Subcutaneous abdominal adipose tissue (tissue), 5 donors: Measurements from ENCODE around the gene KCNT1.

Experiments
- H3K27ac ChIP-seq: one replicate; pipeline ENCODE4 v1.7.0; 2013; ENCODE audit warnings: low read depth, mild to moderate bottlenecking, inconsistent platforms, low read length, moderate library complexity
- H3K27me3 ChIP-seq, 5 donors: one replicate each; pipeline ENCODE4 v1.7.0; 2013; ENCODE audit warnings: low read length in 5 of 5, inconsistent platforms in 1 of 5; ENCODE audit not compliant: control insufficient read depth in 5 of 5, insufficient read depth in 4 of 5
- H3K36me3 ChIP-seq, 5 donors: one replicate each; pipeline ENCODE4 v1.7.0; 2013; ENCODE audit warnings: low read length in 5 of 5; ENCODE audit not compliant: control insufficient read depth in 5 of 5, insufficient read depth in 5 of 5
- H3K4me1 ChIP-seq, 5 donors: one replicate each; pipeline ENCODE4 v1.7.0; 2013; ENCODE audit warnings: low read length in 5 of 5, mild to moderate bottlenecking in 3 of 5, moderate library complexity in 1 of 5; ENCODE audit not compliant: control insufficient read depth in 5 of 5, insufficient read depth in 5 of 5
- H3K4me3 ChIP-seq, 5 donors: one replicate each; pipeline ENCODE4 v1.7.0; 2013; ENCODE audit warnings: low read length in 5 of 5, low read depth in 1 of 5
- H3K9ac ChIP-seq, 5 donors: one replicate each; pipeline ENCODE4 v1.7.0; 2013; ENCODE audit warnings: low read length in 5 of 5, mild to moderate bottlenecking in 4 of 5, moderate library complexity in 3 of 5
- H3K9me3 ChIP-seq, 5 donors: one replicate each; pipeline ENCODE4 v1.7.0; 2013; ENCODE audit warnings: low read length in 5 of 5; ENCODE audit not compliant: control insufficient read depth in 5 of 5
- donor health status: healthy.
- donor health status: healthy.
- donor health status: healthy.
- donor health status: healthy.
- donor health status: healthy.

KCNT1 gene

DNA sequence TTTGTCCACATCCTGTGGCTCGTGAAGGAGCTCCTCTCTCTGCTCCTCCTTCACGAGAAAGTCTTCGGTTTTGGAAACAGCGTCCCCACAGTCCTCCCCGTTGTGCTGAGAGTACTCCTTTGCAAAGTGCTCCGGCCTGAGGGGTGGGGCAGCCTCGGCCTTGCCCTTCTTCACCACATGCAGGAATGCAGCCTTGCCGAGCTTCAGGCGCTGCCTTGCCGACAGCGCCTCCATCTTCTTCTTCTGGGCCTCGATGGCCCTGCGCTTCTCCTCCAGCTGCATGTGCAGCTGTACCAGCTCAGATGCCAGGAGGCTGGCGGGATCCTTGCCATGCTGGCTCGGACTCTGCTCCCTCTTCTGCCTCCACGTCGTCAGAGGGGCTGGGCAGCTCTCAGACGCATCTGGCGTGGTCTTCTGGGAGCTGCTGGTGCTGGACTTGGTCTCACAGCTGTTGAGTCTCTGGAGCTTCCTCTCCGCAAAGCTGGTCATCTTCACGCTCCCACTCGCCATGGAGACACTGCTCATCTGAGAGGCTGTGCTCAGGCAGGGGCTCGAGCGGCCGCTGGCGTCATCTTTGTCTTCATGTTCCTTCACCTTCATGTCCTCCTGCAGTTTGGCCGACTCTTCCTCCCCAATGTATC, 119.9 kb downstream of the KCNT1 start:
- no peaks in the 10 kb centered on the region for H3K9me3 ChIP-seq
- no peak overlapping the region for H3K27ac ChIP-seq
- H3K9ac ChIP-seq = no peak overlapping the region
- no peak overlapping the region for H3K4me3 ChIP-seq
- H3K27me3 ChIP-seq = no peaks in the 10 kb centered on the region
- peaks cover 2 to 85% (median 74%) of the 10 kb centered on the region in 5 donors for H3K36me3 ChIP-seq
- no peaks in the 10 kb centered on the region for H3K4me1 ChIP-seq

GRCh38 chr9:135822374-135822755, 120.4 kb downstream of the KCNT1 start:
- Histone ChIP-seq H3K9me3 (no peaks in the 10 kb centered on the region), H3K9ac (no peak overlapping the region), H3K27ac (no peak overlapping the region), H3K27me3 (no peaks in the 10 kb centered on the region), H3K4me3 (no peak overlapping the region), H3K36me3 (peaks cover 3 to 81% (median 69%) of the 10 kb centered on the region in 5 donors), H3K4me1 (no peaks in the 10 kb centered on the region)

GRCh38 chr9:135823036-135823435, 121.1 kb downstream of the KCNT1 start:
- H3K9ac ChIP-seq = no peak overlapping the region
- peaks cover 3 to 80% (median 63%) of the 10 kb centered on the region in 5 donors for H3K36me3 ChIP-seq
- peaks cover 0 to 2% (median under 1%) of the 10 kb centered on the region in 5 donors for H3K9me3 ChIP-seq
- H3K4me3 ChIP-seq = no peak overlapping the region
- no peak overlapping the region for H3K27ac ChIP-seq
- H3K27me3 ChIP-seq = no peaks in the 10 kb centered on the region
- H3K4me1 ChIP-seq = no peaks in the 10 kb centered on the region

DNA sequence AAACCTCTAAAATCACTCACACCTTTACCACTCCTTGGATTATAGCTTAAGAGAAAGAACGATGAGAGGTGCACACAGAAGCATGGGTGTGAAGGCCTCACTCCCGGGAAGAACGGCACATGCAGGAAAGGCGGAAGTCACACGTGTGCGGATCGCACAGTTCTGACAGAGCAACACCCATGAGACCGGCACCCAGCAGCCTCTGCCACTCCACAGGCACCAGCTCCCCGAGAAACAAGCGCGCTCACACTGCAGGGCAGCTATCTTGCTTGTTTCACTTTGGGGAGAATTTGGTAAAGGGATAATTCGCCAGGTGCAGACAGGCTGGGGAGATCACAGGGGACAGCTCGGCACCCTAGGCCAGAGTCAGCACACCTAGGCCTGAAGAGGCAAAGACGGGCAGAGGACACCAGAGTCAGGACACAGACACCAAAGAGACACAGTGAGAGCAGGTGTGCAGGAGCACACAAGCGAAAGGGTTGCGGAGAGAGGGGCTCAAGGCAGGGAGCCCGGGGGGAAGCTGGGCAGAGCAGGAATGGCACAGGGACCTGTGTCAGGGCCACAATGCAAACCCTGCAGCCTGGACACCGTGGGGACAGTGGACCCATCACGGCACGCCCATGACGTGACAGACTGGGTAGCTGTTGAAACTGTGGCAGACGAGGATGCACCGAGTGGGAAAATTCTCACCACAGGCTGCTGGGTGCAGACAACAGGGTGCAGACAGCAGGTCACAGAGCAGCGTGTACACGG, 123.6 kb downstream of the KCNT1 start:
- Histone ChIP-seq H3K36me3 (peaks cover 3 to 61% (median 43%) of the 10 kb centered on the region in 5 donors), H3K27me3 (no peaks in the 10 kb centered on the region)

GRCh38 chr9:135826188-135826545, 124.2 kb downstream of the KCNT1 start:
- Histone ChIP-seq H3K9me3 (peaks cover 0 to 14% (median 6%) of the 10 kb centered on the region in 5 donors), H3K27me3 (no peaks in the 10 kb centered on the region), H3K4me3 (no peak overlapping the region), H3K36me3 (peaks cover 3 to 55% (median 37%) of the 10 kb centered on the region in 5 donors), H3K9ac (no peak overlapping the region), H3K27ac (no peak overlapping the region), H3K4me1 (no peaks in the 10 kb centered on the region)

More for the DNA sequence above, 123.6 kb downstream of the KCNT1 start:
- no peak overlapping the region for H3K4me3 ChIP-seq
- H3K9me3 ChIP-seq = peaks cover 0 to 14% (median 6%) of the 10 kb centered on the region in 5 donors
- H3K9ac ChIP-seq = no peak overlapping the region
- no peak overlapping the region for H3K27ac ChIP-seq
- no peaks in the 10 kb centered on the region for H3K4me1 ChIP-seq

DNA sequence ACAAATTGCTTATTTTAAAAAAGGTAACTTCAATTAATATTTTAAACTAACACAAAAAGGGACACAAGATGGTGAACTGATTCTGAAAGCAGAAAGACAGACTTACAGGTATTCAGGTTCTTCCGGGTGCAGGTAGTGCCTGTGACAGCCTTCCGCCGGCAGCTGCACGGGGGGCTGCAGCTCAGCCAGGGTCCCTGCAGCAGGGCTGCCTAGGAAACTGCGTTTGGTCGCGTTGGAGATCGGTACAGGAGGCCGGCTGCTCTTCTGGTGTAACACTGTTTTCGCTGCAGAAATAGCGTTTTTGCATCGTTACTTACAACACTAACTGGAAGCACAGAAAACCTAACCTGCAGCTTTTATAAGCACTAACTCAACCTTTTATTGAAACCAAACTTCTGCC, 125.3 kb downstream of the KCNT1 start:
- Histone ChIP-seq H3K27me3 (no peaks in the 10 kb centered on the region), H3K9me3 (peaks cover 0 to 14% (median 6%) of the 10 kb centered on the region in 5 donors), H3K4me1 (no peaks in the 10 kb centered on the region), H3K4me3 (no peak overlapping the region), H3K36me3 (peaks cover 3 to 44% (median 26%) of the 10 kb centered on the region in 5 donors), H3K9ac (no peak overlapping the region), H3K27ac (no peak overlapping the region)

- Histone ChIP-seq H3K36me3 (peaks cover 3 to 36% (median 19%) of the 10 kb centered on the region in 5 donors), H3K27ac (no peak overlapping the region), H3K4me3 (no peak overlapping the region), H3K9ac (no peak overlapping the region), H3K4me1 (no peaks in the 10 kb centered on the region), H3K27me3 (no peaks in the 10 kb centered on the region), H3K9me3 (peaks cover 0 to 14% (median 6%) of the 10 kb centered on the region in 5 donors)
Measured at GRCh38 chr9:135827866-135828580, 126.0 kb downstream of the KCNT1 start.

GRCh38 chr9:135828656-135829055, 126.7 kb downstream of the KCNT1 start:
- peaks cover 0 to 14% (median 6%) of the 10 kb centered on the region in 5 donors for H3K9me3 ChIP-seq
- peaks cover 3 to 30% (median 12%) of the 10 kb centered on the region in 5 donors for H3K36me3 ChIP-seq
- H3K4me1 ChIP-seq = no peaks in the 10 kb centered on the region
- H3K9ac ChIP-seq = no peak overlapping the region
- H3K27ac ChIP-seq = no peak overlapping the region
- no peak overlapping the region for H3K4me3 ChIP-seq
- no peaks in the 10 kb centered on the region for H3K27me3 ChIP-seq

DNA sequence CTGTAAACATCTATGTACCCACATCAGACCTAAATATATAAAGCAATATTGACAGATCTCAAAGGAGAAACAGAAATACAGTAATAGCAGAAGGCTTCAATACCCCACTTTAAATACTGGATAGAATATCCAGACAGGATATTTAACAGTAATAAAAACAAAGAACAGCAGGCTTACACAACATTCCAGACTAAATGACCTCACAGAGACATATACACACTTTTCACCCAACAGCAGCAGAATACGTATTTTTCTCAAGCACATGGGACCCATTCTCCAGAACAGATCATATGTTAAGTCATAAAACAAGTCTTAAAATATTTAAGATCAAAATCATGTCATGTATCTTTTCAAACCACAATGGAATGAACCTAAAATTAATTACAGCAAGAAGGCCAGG, 128.5 kb downstream of the KCNT1 start:
- peaks cover 3 to 28% (median 16%) of the 10 kb centered on the region in 5 donors for H3K36me3 ChIP-seq
- H3K27me3 ChIP-seq = no peaks in the 10 kb centered on the region
- no peak overlapping the region for H3K9ac ChIP-seq
- H3K9me3 ChIP-seq = peaks cover 0 to 14% (median 6%) of the 10 kb centered on the region in 5 donors
- no peaks in the 10 kb centered on the region for H3K4me1 ChIP-seq
- H3K27ac ChIP-seq = no peak overlapping the region
- H3K4me3 ChIP-seq = no peak overlapping the region

DNA sequence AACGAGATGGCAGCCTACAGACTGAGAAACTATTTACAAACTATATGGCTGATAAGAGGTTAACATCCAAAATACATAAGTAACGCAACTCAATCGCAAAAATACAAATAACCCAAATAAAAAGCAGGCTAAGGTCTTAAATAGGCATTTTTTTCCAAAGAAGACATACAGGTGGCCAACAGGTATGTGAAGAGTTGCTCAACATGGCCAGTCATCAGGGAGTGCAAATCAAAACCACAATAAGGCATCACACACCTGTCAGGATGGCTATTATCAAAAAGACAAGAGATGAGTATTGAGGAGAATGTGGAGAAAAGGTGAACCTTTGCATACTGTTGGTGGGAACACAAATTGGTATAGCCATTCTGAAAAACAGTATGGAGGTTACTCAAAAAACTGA, 131.9 kb downstream of the KCNT1 start:
- Histone ChIP-seq H3K4me1 (no peaks in the 10 kb centered on the region), H3K9ac (no peak overlapping the region), H3K27me3 (no peaks in the 10 kb centered on the region), H3K36me3 (peaks cover 0 to 14% (median 8%) of the 10 kb centered on the region in 5 donors), H3K4me3 (no peak overlapping the region), H3K27ac (no peak overlapping the region), H3K9me3 (peaks cover 0 to 7% (median 0%) of the 10 kb centered on the region in 5 donors)
